Upper lobe of left lung (tissue), 6 donors: ENCODE data around the gene HOXA7. TPM values are rescaled to one million over a fixed set of nuclear protein-coding genes. Genes with fewer than 3 reads are reported as not detected.

Experiments used
- ATAC-seq, 2 donors: fragments of 200-7000 bp; cut with Tn5 transposase; one replicate each; pipeline ENCODE4 v1.9.1; 2022; ENCODE audit warnings: mild to moderate bottlenecking in 2 of 2, moderate library complexity in 2 of 2; ENCODE audit not compliant: low FRiP score in 2 of 2
- DNase-seq, 2 donors: peaks; one replicate each; pipeline ENCODE4 v3.0.0-alpha.2; 2019 to 2020
- H3K27ac ChIP-seq, 4 donors: fragments of 200-600 bp; sonication (generic); one replicate each; pipeline ENCODE4 v1.5.1; 2016 to 2019
- H3K27me3 ChIP-seq, 4 donors: fragments of 200-600 bp; sonication (generic); one replicate each; pipeline ENCODE4 v1.5.1; 2017 to 2019
- H3K36me3 ChIP-seq, 4 donors: fragments of 200-600 bp; sonication (generic); one replicate each; pipeline ENCODE4 v1.5.1; 2016 to 2019
- H3K4me1 ChIP-seq, 4 donors: fragments of 200-600 bp; sonication (generic); one replicate each; pipeline ENCODE4 v1.5.1; 2018 to 2019
- H3K4me3 ChIP-seq, 4 donors: fragments of 200-600 bp; sonication (generic); one replicate each; pipeline ENCODE4 v1.5.1; 2017 to 2019; ENCODE audit warnings: mild to moderate bottlenecking in 2 of 4, moderate library complexity in 1 of 4
- H3K9me3 ChIP-seq, 4 donors: fragments of 200-600 bp; sonication (generic); one replicate each; pipeline ENCODE4 v1.5.1; 2018 to 2019
- EP300 ChIP-seq, 4 donors: sonication (generic); formaldehyde crosslinking; IDR thresholded peaks; one replicate each; pipeline ENCODE4 v1.5.1; 2017; ENCODE audit warnings: antibody characterized with exemption in 4 of 4, control low read depth in 2 of 4
- POLR2A ChIP-seq, 4 donors: fragments of 450-650 bp; IDR thresholded peaks; one replicate each; pipeline ENCODE4 v1.5.1; 2016 to 2017; ENCODE audit warnings: antibody characterized with exemption in 4 of 4, mild to moderate bottlenecking in 2 of 4
- POLR2AphosphoS5 ChIP-seq, 2 donors: sonication (generic); formaldehyde crosslinking; IDR thresholded peaks; one replicate each; pipeline ENCODE4 v1.5.1; 2017; ENCODE audit warnings: antibody characterized with exemption in 2 of 2
- WGBS, 2 donors: methylation state at CpG; one replicate each; pipeline ENCODE4 v1.1.5; 2017 to 2018; 5-methylcytosine and 5-hydroxymethylcytosine counted together
- total RNA-seq, 6 donors: library from RNA; depleted of rRNA in 4 of 6; stranded (reverse); fragments of >200 nt in 4 of 6; gene quantifications; one replicate each; pipeline versions ENCODE4 v1.1.0 to v1.2.1, GENCODE V29; 2016 to 2021
- TF ChIP-seq, protein P1 (sequence below), 6 experiments: fragments of 450-650 bp in 4 of 6; fragments of 200-600 bp in 2 of 6; sonication (generic) in 2 of 6; IDR thresholded peaks; one replicate each; pipeline ENCODE4 v1.5.1; 2016 to 2019; ENCODE audit warnings: antibody characterized with exemption in 6 of 6
- donor health status: DM: no; HTN: no; CAD: no; lungs with moderate emphysema.
- donor health status: DM: no; HTN: yes; CAD: no; lungs with severe emphysema.

Gene HOXA7
- total RNA-seq, 6 donors from 2014 or later = 0.46 to 3.3 (median 2.5) TPM; not detected in 2

DNA sequence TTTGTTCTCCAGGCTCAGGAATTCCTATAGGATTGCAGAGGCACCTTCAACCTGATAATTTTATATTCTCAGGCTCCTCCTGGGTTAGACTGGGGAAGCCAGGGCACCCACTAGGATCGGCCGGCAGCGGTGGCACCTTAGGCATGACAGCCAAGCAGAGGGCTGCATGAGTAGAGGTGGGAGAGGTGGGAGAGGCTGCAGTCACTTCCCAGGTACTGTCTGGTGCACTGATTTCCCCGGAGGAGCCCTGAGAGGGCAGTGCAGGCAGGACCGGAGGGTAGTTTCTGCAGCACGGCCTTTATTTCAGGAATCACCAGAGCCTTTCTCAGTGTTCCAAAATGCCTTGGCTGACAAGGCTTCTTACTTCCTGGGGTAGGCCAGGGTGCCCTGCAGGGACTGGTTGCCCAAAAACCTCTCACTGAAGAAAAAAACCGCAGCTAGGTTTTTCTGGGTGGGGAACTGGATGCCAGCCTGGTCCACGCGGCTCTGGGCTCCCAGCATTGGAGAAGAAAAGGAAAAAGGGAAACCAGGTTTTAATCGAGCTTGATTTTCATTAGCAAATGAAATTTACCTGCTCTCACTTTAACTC is 47.0 kb upstream of the HOXA7 start:
- no peaks in the 10 kb centered on the region for H3K9me3 ChIP-seq
- no peak overlapping the region for H3K4me3 ChIP-seq
- H3K27me3 ChIP-seq = peaks cover 6 to 90% (median 61%) of the 10 kb centered on the region in 4 donors
- no peak for ATAC-seq
- no peaks in the 10 kb centered on the region for H3K36me3 ChIP-seq
- peaks cover 34 to 51% (median 36%) of the 10 kb centered on the region in 4 donors for H3K4me1 ChIP-seq
- 4 to 10% methylated on average over 8 to 10 of the region's 10 CpGs for WGBS, 2 donors
- TF ChIP-seq EP300 (IDR thresholded peaks at IDR 0.05) (no peak), POLR2AphosphoS5 (IDR thresholded peaks at IDR 0.05) (no peak), POLR2A (IDR thresholded peaks at IDR 0.05) (no peak)
- TF ChIP-seq, protein P1, sequence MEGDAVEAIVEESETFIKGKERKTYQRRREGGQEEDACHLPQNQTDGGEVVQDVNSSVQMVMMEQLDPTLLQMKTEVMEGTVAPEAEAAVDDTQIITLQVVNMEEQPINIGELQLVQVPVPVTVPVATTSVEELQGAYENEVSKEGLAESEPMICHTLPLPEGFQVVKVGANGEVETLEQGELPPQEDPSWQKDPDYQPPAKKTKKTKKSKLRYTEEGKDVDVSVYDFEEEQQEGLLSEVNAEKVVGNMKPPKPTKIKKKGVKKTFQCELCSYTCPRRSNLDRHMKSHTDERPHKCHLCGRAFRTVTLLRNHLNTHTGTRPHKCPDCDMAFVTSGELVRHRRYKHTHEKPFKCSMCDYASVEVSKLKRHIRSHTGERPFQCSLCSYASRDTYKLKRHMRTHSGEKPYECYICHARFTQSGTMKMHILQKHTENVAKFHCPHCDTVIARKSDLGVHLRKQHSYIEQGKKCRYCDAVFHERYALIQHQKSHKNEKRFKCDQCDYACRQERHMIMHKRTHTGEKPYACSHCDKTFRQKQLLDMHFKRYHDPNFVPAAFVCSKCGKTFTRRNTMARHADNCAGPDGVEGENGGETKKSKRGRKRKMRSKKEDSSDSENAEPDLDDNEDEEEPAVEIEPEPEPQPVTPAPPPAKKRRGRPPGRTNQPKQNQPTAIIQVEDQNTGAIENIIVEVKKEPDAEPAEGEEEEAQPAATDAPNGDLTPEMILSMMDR (IDR thresholded peaks at IDR 0.05) = no peak
- DNase-seq = no peak
- no peak overlapping the region for H3K27ac ChIP-seq

DNA sequence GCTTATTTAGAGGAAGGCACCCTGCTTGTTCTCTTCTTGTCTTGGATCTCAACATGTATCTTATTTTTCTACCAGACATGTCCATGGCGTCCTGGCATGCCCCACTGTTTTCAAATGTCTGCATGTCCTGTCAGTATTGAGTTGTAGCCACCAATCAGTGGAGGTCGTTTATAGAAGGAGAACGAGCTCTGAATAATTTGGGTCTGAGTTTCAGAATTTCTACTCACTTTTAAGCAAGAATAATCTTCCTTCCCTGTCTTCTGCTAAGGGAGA is 46.3 kb upstream of the HOXA7 start:
- ATAC-seq = no peak
- H3K27ac ChIP-seq = no peak overlapping the region

DNA sequence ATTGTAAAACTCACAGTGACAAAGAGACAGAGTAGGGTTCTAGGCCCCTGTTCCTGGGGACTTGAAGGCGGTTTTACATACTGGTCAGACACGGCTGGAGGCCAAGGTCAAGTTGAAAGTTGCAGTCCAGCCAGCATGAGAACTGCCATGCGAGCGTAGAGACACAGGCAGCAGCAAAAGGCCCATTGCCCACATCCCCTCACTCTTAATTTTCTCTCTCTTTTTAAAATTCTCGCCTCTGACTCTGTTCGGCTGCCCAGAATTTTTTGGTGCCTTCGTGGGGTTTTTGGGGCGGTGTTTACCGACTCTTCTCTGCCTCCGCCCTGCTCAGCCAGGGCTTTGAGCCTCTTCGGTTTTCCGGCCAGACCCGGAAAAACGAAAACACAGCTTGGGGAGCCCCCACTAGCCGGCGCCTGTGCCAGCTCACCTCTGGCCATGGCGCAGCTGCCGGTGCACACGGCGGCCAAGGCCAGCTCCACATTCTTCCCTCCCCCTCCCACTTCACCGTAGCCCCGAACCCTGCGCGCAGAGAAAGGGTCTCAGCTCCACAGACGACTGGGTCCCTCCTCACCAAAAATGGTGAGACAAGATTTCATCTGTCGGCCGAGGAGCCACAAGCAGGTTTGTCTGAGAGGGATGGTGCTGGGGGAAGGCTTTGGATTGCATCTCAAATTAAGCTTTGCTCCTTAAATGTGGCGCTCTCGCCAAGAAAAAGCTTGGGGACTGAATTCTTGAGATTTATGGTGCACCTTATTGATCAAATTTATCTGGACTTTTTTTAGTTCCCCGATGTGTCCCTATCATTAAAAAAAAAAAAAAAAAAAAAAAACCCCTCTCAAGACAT is 45.8 kb upstream of the HOXA7 start:
- H3K36me3 ChIP-seq = no peaks in the 10 kb centered on the region
- peaks cover 34 to 53% (median 37%) of the 10 kb centered on the region in 4 donors for H3K4me1 ChIP-seq
- TF ChIP-seq POLR2A (IDR thresholded peaks at IDR 0.05) = no peak
- TF ChIP-seq, protein P1 (IDR thresholded peaks at IDR 0.05) = no peak
- no peak for TF ChIP-seq POLR2AphosphoS5 (IDR thresholded peaks at IDR 0.05)
- no peak for TF ChIP-seq EP300 (IDR thresholded peaks at IDR 0.05)
- DNase-seq (peak in 1 of 2 donors; percentile 22), ATAC-seq (no peak)
- H3K9me3 ChIP-seq = no peaks in the 10 kb centered on the region
- WGBS, 2 donors = 18 to 19% methylated on average over 19 to 30 of the region's 30 CpGs
- peaks cover 6 to 91% (median 66%) of the 10 kb centered on the region in 4 donors for H3K27me3 ChIP-seq
- H3K27ac ChIP-seq = no peak overlapping the region
- H3K4me3 ChIP-seq = no peak overlapping the region

More for the DNA sequence above, 46.3 kb upstream of the HOXA7 start:
- WGBS, 2 donors = 9 to 17% methylated on average over 3 of the region's 3 CpGs
- TF ChIP-seq POLR2AphosphoS5 (IDR thresholded peaks at IDR 0.05) = no peak
- TF ChIP-seq, protein P1 (IDR thresholded peaks at IDR 0.05) = no peak
- no peak for TF ChIP-seq POLR2A (IDR thresholded peaks at IDR 0.05)
- TF ChIP-seq EP300 (IDR thresholded peaks at IDR 0.05) = no peak
- no peaks in the 10 kb centered on the region for H3K36me3 ChIP-seq
- no peaks in the 10 kb centered on the region for H3K9me3 ChIP-seq
- peaks cover 6 to 91% (median 64%) of the 10 kb centered on the region in 4 donors for H3K27me3 ChIP-seq
- DNase-seq = no peak
- H3K4me3 ChIP-seq = no peak overlapping the region
- peaks cover 34 to 53% (median 37%) of the 10 kb centered on the region in 4 donors for H3K4me1 ChIP-seq

DNA sequence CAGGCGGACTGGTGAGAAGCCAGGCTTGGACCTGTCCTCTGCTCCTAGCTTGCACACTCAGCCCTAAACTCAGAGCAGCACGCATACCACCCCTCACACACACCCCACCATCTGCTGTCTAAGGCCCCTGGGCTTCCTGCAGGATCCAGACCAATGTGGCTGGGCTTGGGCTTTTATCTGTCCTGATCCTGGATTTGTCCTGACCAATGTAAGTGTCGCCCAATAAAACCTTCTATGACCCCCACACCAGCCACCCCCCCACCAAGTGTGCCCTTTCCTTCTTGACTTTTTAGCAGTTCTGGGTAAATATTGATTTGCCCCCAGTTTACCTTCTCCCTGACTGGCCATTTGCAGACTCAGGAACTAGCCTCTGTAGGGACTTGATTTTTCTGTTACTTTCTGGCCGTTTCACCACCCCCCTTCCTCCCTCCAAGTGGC is 45.1 kb upstream of the HOXA7 start:
- TF ChIP-seq POLR2AphosphoS5 (IDR thresholded peaks at IDR 0.05) (no peak), POLR2A (IDR thresholded peaks at IDR 0.05) (no peak), EP300 (IDR thresholded peaks at IDR 0.05) (no peak)
- TF ChIP-seq, protein P1 (IDR thresholded peaks at IDR 0.05) = no peak
- no peak for ATAC-seq
- Histone ChIP-seq H3K4me3 (peak overlapping the region in 2 of 4 donors; percentile 9 to 17), H3K4me1 (peaks cover 34 to 53% (median 37%) of the 10 kb centered on the region in 4 donors), H3K36me3 (no peaks in the 10 kb centered on the region), H3K27me3 (peaks cover 6 to 94% (median 69%) of the 10 kb centered on the region in 4 donors), H3K9me3 (no peaks in the 10 kb centered on the region), H3K27ac (no peak overlapping the region)
- 11 to 24% methylated on average over 2 to 4 of the region's 4 CpGs for WGBS, 2 donors
- no peak for DNase-seq
